SH-SY5Y (cell line): ENCODE measurements around the gene TMEM236.

Experiments used
- GATA2 ChIP-seq: IDR thresholded peaks from 2 replicates; pipeline ENCODE4 v1.6.1; 2011; ENCODE audit warnings: mild to moderate bottlenecking, low read depth, low read length
- GATA3 ChIP-seq: IDR thresholded peaks from 2 replicates; pipeline ENCODE4 v1.6.1; 2011; ENCODE audit warnings: low read depth, mild to moderate bottlenecking, low read length, moderate library complexity

DNA sequence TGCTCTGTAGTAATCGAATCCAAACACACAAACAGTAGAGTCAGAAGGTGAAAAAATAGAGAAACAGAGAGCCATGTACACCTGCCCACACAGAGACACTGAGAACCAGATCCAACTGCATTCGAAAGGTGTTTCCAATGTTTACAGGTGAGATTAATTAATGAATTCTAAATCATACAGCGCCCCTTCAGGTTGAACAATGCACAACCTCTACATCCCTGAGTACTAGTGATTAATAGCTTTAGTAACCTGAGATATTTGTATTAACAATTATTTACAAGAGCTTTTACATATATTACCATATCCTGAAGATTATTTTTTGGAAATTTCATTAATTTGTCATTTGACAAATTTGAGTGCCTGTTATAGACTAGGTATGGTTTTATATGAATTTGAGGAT lies 49.5 kb downstream of the TMEM236 start:
- TF ChIP-seq GATA3 (no peak), GATA2 (no peak)
